Parathyroid adenoma (tissue), 2 donors: ENCODE data around the gene HIBADH.

ENCODE experiments used
- H2AFZ ChIP-seq: fragments of 300-600 bp; sonication (generic); one replicate; pipeline ENCODE4 v1.7.0; 2017; ENCODE audit warnings: antibody characterized with exemption, mild to moderate bottlenecking
- H3K27ac ChIP-seq: fragments of 300-600 bp; sonication (generic); one replicate; pipeline ENCODE4 v1.7.0; 2017
- H3K27me3 ChIP-seq: fragments of 300-600 bp; sonication (generic); one replicate; pipeline ENCODE4 v1.7.0; 2017; ENCODE audit warnings: low read length; ENCODE audit not compliant: control insufficient read depth, insufficient read depth
- H3K36me3 ChIP-seq: fragments of 300-600 bp; sonication (generic); one replicate; pipeline ENCODE4 v1.7.0; 2017; ENCODE audit warnings: low read length; ENCODE audit not compliant: control insufficient read depth, insufficient read depth
- H3K4me1 ChIP-seq: fragments of 300-600 bp; sonication (generic); one replicate; pipeline ENCODE4 v1.7.0; 2017; ENCODE audit warnings: control low read depth
- H3K4me2 ChIP-seq: fragments of 300-600 bp; sonication (generic); one replicate; pipeline ENCODE4 v1.7.0; 2017; ENCODE audit warnings: low read length
- H3K4me3 ChIP-seq: fragments of 300-600 bp; sonication (generic); one replicate; pipeline ENCODE4 v1.7.0; 2017; ENCODE audit warnings: low read depth, low read length
- H3K79me2 ChIP-seq: fragments of 300-600 bp; sonication (generic); one replicate; pipeline ENCODE4 v1.7.0; 2017; ENCODE audit warnings: control low read depth
- H3K9ac ChIP-seq: fragments of 300-600 bp; sonication (generic); one replicate; pipeline ENCODE4 v1.7.0; 2017; ENCODE audit warnings: mild to moderate bottlenecking
- H3K9me3 ChIP-seq: fragments of 300-600 bp; sonication (generic); one replicate; pipeline ENCODE4 v1.7.0; 2017; ENCODE audit warnings: low read length; ENCODE audit not compliant: control insufficient read depth
- TF ChIP-seq, protein P1 (sequence below): fragments of 300-600 bp; sonication (generic); IDR thresholded peaks from one replicate; pipeline ENCODE4 v1.7.0; 2017; ENCODE audit warnings: antibody characterized with exemption, mild to moderate bottlenecking
- donor health status: primary hyperparathyroidism.

The HIBADH gene

DNA sequence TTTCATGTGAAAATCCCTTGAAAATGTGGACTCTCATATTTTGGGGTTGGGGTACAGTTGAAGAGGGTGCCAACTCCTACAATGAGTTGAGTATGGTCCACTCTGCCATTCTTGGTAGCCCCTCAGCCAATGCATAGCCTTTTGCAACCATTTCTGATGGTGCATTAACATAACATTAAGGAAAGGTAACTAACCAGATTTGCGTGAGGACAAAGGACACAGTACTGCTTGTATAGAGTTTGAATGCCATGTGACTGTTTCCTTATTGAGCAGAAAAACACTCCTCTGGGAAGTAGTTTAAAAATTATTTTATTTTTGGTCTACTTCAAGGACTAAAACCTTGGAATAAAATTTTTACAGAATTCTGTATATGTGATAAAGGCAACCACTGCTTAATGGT lies 107.9 kb downstream of the HIBADH start:
- no peaks in the 10 kb centered on the region for H3K27me3 ChIP-seq
- H3K27ac ChIP-seq: no peak overlapping the region
- TF ChIP-seq, protein P1, sequence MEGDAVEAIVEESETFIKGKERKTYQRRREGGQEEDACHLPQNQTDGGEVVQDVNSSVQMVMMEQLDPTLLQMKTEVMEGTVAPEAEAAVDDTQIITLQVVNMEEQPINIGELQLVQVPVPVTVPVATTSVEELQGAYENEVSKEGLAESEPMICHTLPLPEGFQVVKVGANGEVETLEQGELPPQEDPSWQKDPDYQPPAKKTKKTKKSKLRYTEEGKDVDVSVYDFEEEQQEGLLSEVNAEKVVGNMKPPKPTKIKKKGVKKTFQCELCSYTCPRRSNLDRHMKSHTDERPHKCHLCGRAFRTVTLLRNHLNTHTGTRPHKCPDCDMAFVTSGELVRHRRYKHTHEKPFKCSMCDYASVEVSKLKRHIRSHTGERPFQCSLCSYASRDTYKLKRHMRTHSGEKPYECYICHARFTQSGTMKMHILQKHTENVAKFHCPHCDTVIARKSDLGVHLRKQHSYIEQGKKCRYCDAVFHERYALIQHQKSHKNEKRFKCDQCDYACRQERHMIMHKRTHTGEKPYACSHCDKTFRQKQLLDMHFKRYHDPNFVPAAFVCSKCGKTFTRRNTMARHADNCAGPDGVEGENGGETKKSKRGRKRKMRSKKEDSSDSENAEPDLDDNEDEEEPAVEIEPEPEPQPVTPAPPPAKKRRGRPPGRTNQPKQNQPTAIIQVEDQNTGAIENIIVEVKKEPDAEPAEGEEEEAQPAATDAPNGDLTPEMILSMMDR: no peak
- H3K4me2 ChIP-seq: no peak overlapping the region
- no peaks in the 10 kb centered on the region for H3K9me3 ChIP-seq
- H3K79me2 ChIP-seq: no peaks in the 10 kb centered on the region
- H3K9ac ChIP-seq: no peak overlapping the region
- no peak overlapping the region for H2AFZ ChIP-seq
- no peak overlapping the region for H3K4me3 ChIP-seq
- no peaks in the 10 kb centered on the region for H3K4me1 ChIP-seq
- no peaks in the 10 kb centered on the region for H3K36me3 ChIP-seq

DNA sequence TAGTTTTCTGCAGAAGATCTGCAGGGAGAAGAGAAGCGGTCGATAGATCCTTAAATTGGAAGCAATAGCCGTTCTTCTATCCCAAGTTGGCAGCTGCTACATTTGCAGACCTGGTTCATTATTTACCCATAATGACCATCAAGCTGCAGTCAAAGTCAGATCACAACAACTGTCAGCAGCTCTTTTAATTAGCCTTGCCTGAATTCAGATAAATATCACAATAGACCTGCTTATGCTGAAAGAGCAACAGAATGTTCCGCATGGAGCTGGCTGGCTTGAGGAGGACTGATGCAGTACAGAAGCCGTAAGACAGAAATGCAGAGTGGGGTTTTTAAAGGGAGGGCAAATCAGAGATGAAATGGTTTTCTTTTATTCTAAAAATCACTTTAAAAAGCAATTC lies 109.4 kb downstream of the HIBADH start:
- no peak overlapping the region for H3K4me2 ChIP-seq
- H3K36me3 ChIP-seq: no peaks in the 10 kb centered on the region
- H3K79me2 ChIP-seq: no peaks in the 10 kb centered on the region
- H3K9me3 ChIP-seq: no peaks in the 10 kb centered on the region
- H2AFZ ChIP-seq: no peak overlapping the region
- TF ChIP-seq, protein P1: no peak
- no peaks in the 10 kb centered on the region for H3K4me1 ChIP-seq
- no peaks in the 10 kb centered on the region for H3K27me3 ChIP-seq
- no peak overlapping the region for H3K27ac ChIP-seq
- no peak overlapping the region for H3K4me3 ChIP-seq
- H3K9ac ChIP-seq: no peak overlapping the region

DNA sequence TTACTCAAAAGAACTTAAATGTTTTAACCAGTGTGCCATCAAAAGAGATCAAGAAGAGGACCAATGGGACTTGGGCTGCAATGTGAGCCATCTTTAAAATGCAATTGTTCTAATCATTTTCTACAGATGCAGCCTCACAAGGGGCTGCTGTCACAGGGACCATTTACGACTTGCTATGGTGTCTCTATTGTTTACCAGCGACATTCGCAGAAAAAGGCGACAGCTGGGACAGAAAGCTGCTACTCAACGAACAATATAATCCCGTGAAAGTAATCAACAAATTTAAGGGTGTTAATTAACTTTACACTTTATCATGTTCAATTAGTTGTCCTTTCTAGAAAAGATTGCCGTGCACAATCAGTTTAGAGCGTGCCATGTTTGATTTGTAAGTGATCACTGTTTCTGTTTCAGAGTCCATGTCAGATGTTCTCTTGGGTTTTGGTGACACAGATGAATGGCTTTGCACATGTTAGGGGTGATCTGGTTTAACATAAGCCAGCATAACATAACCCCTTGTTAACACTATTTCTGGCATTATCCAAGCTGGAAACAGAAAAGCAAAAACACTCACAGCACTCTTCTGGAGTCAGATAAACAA lies 110.8 kb downstream of the HIBADH start:
- Histone ChIP-seq H3K79me2 (no peaks in the 10 kb centered on the region), H3K36me3 (no peaks in the 10 kb centered on the region), H3K4me1 (no peaks in the 10 kb centered on the region), H2AFZ (no peak overlapping the region), H3K27ac (no peak overlapping the region), H3K9me3 (no peaks in the 10 kb centered on the region), H3K9ac (no peak overlapping the region), H3K4me2 (no peak overlapping the region), H3K4me3 (no peak overlapping the region), H3K27me3 (no peaks in the 10 kb centered on the region)
- TF ChIP-seq, protein P1: no peak

DNA sequence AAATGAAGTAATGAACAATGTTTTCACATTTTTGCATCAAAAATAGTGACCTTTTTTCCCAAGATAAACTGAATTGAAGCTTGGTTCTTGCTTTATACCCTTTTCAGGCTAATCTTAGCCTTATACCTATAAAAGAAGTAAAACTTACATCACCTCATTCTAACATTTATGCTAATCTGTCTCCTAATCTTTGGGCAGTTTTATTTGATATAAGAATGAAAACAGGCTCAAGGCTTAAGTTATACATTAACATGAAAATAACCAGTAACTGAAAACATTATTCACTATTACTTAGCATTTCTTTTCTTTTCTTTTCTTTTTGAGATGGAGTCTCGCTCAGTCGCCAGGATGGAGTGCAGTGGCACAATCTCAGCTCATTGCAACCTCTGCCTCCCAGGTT lies 113.1 kb downstream of the HIBADH start:
- no peaks in the 10 kb centered on the region for H3K9me3 ChIP-seq
- H3K4me1 ChIP-seq: no peaks in the 10 kb centered on the region
- no peak overlapping the region for H3K27ac ChIP-seq
- no peaks in the 10 kb centered on the region for H3K27me3 ChIP-seq
- no peaks in the 10 kb centered on the region for H3K79me2 ChIP-seq
- H3K4me3 ChIP-seq: no peak overlapping the region
- TF ChIP-seq, protein P1: no peak
- no peak overlapping the region for H3K9ac ChIP-seq
- H2AFZ ChIP-seq: no peak overlapping the region
- H3K36me3 ChIP-seq: no peaks in the 10 kb centered on the region
- H3K4me2 ChIP-seq: no peak overlapping the region

DNA sequence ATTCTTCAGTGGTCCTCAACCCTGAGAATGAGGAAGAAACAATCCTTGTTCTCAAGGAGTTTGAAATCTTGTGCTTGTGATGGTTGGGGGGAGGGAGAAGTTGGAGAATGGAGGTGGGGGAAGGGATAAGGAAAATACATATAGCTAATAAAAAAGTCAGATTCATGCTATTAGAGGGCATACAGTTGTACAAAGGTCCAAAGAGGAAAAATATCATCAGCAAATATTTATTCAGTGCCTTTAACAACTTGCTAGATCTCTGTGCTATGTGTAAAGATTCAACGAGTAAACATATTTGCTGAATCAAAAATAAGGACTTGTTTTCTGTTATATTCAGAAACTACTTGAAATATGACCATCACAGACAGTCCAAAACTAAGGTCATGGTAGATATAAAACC lies 114.4 kb downstream of the HIBADH start:
- no peaks in the 10 kb centered on the region for H3K36me3 ChIP-seq
- H3K79me2 ChIP-seq: no peaks in the 10 kb centered on the region
- TF ChIP-seq, protein P1: no peak
- no peak overlapping the region for H3K4me3 ChIP-seq
- no peak overlapping the region for H2AFZ ChIP-seq
- no peaks in the 10 kb centered on the region for H3K27me3 ChIP-seq
- no peaks in the 10 kb centered on the region for H3K9me3 ChIP-seq
- H3K27ac ChIP-seq: no peak overlapping the region
- no peak overlapping the region for H3K4me2 ChIP-seq
- H3K4me1 ChIP-seq: no peaks in the 10 kb centered on the region
- H3K9ac ChIP-seq: no peak overlapping the region
